Ishikawa (cell line): ENCODE measurements around the gene PRTG.

Experiments
- CEBPB ChIP-seq: IDR thresholded peaks from 2 replicates; pipeline ENCODE4 v1.6.1; 2012
- EP300 ChIP-seq: IDR thresholded peaks from 2 replicates; pipeline ENCODE4 v1.6.1; 2012; ENCODE audit warnings: borderline replicate concordance
- RAD21 ChIP-seq: IDR thresholded peaks from 2 replicates; pipeline ENCODE4 v1.6.1; 2012; ENCODE audit warnings: low read depth
- TAF1 ChIP-seq: IDR thresholded peaks from 2 replicates; pipeline ENCODE4 v1.6.1; 2012; ENCODE audit warnings: low read depth, mild to moderate bottlenecking
- TCF12 ChIP-seq: IDR thresholded peaks from 2 replicates; pipeline ENCODE4 v1.6.1; 2012; ENCODE audit warnings: low read depth
- TF ChIP-seq, protein P1 (sequence below): IDR thresholded peaks from 2 replicates; pipeline ENCODE4 v1.6.1; 2012

DNA sequence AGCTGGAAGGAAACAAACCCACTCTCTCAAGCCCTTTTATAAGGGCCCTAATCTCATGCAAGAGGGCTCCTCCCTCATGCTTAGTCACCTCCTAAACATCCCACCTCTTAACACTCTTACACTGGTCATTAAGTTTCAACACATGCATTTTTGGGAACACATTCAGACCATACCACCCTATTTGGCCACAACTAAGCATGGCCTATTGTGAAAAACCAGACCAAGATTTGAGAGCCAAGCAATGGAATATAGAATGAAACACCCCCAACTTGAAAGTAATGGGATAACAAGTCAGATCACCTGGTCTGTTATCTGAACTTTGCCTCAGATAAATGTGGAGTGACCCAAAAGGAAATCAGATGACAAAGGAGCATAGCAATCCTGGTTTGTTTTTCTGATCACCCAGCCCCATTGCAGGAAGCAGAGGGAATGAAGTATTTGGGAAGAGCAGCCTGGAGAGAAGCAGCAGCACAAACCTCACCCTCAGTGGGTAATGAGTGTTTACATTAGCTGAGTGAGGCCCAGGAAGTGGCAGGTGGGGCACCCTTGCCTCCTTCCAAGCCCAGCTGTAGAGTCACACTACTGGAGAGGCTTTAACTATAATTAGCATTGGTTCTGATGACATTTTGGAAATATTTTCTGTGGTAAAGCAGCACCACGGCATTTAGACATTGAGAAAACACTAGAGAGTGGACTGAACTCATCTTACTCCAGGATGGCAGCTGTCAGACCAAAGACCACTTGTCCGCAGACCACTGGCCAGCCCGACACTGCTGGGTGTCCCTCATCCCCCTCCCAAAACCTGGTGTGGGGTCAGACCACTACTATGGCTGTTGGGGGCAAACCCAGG, 48.8 kb upstream of the PRTG start:
- no peak for TF ChIP-seq CEBPB
- no peak for TF ChIP-seq TCF12
- no peak for TF ChIP-seq EP300
- no peak for TF ChIP-seq TAF1
- TF ChIP-seq, protein P1, sequence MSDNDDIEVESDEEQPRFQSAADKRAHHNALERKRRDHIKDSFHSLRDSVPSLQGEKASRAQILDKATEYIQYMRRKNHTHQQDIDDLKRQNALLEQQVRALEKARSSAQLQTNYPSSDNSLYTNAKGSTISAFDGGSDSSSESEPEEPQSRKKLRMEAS: peak; percentile 28; the same call in 1 of the 2 replicates
- no peak for TF ChIP-seq RAD21
